Body of pancreas (tissue), 4 donors: ENCODE data around the gene OSBPL9.

Experiments used
- POLR2A ChIP-seq, 3 donors: fragments of 450-650 bp; IDR thresholded peaks; one replicate each; pipeline ENCODE4 v1.6.1; 2016; ENCODE audit warnings: antibody characterized with exemption in 3 of 3, mild to moderate bottlenecking in 2 of 3
- TF ChIP-seq, protein P1 (sequence below), 7 experiments: fragments of 450-650 bp in 4 of 7; fragments of 200-600 bp in 3 of 7; sonication (generic) in 3 of 7; IDR thresholded peaks; one replicate each; pipeline ENCODE4 v1.5.1; 2016 to 2019; ENCODE audit warnings: antibody characterized with exemption in 7 of 7

DNA sequence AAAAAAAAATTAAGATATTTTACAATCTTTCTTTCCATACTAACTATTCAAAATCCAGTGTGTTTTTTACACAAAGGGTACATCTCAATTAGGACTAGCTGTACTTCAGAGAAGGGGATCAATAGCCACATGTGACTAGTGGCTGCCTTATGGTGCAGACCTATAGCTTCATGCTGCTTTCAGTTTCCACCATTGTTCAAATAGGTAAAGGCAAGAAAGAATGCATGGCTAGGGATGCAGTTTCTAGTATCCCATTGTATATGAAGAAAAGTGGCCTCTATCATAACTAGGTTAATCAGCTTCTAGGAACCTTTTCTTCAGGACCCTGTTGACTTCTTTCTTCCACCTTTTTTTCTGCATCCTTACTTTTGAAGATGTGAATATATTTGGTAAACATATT is 35.7 kb downstream of the OSBPL9 start:
- TF ChIP-seq, protein P1, sequence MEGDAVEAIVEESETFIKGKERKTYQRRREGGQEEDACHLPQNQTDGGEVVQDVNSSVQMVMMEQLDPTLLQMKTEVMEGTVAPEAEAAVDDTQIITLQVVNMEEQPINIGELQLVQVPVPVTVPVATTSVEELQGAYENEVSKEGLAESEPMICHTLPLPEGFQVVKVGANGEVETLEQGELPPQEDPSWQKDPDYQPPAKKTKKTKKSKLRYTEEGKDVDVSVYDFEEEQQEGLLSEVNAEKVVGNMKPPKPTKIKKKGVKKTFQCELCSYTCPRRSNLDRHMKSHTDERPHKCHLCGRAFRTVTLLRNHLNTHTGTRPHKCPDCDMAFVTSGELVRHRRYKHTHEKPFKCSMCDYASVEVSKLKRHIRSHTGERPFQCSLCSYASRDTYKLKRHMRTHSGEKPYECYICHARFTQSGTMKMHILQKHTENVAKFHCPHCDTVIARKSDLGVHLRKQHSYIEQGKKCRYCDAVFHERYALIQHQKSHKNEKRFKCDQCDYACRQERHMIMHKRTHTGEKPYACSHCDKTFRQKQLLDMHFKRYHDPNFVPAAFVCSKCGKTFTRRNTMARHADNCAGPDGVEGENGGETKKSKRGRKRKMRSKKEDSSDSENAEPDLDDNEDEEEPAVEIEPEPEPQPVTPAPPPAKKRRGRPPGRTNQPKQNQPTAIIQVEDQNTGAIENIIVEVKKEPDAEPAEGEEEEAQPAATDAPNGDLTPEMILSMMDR (IDR thresholded peaks at IDR 0.05), result no peak
- no peak for TF ChIP-seq POLR2A (IDR thresholded peaks at IDR 0.05)
